Stimulated activated CD4-positive, alpha-beta T cell treated with anti-CD3 and anti-CD28 coated beads, Interleukin-2, amount 100 ng/mL, for 24 hours (primary cell): ENCODE measurements around the gene SCG5.

ENCODE experiments used
- DNase-seq, 2 donors: peaks; one replicate each; pipeline ENCODE4 v3.0.0-alpha.2; 2020

SCG5 gene

DNA sequence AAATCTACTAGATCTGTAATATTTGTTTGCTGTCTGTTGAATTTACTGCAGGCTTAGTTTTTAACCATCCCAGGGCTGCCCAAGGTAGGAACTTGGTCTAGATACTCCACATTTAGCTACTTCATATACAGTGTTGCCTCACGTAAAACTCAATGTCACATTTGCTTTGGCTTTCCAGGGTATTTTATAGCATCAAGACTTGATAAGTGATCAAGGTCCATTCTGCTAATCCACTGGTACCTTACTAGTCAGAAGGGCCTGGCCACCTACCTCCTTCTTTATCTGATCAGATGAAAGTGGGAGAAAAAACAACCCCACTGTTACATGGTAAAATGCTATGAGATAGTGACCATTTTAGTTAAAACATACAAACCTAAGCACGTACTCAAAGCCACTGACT is 50.8 kb downstream of the SCG5 start:
- no peak for DNase-seq

GRCh38 chr15:32694222-32694983 is 52.9 kb downstream of the SCG5 start:
- no peak for DNase-seq

DNA sequence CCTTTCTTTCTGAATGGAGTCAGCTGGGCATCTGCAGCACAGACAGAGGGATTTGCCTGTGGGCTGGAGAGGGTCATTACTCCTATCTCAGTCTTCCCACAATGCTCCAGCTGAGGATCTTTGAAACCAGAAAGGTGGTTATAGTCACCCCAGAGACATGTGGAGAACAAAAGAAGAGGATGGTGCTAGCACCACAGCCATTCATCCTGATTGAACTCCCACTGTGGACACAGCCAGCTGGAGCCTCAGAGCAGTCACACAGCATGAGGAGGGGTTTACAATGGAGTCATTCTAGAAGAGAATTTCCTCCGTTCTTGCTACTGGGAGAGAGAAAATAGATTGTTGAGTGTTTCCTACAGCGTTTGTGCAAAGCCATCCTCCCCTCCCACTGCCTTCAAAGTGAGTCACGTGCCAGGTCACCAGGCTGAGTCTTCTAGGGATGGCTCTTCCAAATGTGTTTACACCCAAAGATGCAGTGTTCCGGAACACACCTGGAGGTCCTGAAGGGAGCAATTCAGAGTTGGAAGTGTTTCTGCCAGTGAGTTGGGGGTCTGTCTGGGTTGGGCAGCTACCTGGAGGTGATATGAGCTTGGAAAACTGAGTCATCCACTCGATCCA is 57.4 kb downstream of the SCG5 start:
- no peak for DNase-seq

DNA sequence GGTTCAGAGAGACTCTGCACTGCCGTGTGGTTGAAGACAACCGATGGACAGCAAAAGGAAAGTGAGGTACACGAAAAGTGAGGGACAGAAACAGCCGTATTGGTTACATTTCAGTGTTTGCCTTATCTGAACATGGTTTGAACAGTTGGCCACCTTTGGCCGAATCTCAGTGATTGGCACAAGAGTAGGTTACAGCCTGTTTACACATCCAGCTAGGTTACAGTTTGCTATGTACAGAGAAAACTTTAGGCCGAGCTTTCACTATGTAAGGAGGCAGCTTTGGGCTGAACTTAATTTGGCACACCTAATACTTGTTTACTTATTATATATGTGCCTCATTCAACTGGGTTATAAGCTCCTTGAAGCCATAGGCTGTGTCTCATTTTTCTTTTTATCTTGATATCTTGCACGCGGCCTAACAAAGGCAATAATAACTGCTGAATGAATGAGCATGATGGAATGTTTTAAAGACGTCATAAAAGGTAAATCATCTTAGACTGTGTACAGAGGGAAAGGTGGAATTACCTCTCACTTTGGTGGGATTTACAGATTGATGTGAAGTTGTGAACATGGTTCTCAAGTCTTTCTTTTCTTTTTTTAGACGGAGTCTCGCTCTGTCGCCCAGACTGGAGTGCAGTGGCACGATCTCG is 59.1 kb downstream of the SCG5 start:
- no peak for DNase-seq

DNA sequence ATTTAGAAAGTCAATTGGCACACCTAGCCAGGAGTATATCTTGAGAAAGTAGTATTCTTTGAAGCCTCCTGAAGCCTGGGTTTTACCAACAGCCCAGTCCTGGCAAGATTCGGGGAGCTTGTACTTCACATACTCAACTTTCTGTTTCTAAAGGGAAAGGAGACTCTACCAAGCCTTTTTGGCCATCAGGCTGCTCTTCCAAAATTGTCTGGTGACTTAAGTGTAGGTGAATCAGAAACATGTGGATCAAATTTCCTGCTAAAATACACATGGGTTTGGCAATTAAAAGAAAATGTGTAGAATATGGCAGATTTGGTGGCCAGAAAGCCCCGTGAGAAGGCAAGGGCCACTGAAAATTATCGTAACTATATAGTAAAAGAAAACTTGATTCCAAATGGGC is 60.4 kb downstream of the SCG5 start:
- no peak for DNase-seq

- no peak for DNase-seq
These were observed 63.0 kb downstream of the SCG5 start for GRCh38 chr15:32704395-32704981.

DNA sequence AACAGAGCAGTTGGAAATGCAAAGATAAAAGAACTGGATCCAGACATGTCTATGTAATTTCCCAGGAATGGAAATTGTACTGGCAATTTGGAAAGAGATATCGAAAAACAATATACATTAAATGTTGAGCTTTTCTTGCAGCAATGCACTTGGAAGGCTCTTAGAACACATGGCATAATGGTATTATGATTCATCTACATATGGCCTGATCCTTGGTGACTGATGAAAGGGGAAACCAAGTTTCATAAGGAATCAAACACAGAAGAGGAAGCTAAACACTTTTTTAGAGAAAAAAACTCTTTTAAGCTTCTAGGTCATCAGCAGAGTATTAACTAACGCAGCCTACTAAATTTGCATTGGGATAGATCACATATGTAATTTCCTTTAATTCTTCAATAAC is 63.9 kb downstream of the SCG5 start:
- DNase-seq, result no peak

DNA sequence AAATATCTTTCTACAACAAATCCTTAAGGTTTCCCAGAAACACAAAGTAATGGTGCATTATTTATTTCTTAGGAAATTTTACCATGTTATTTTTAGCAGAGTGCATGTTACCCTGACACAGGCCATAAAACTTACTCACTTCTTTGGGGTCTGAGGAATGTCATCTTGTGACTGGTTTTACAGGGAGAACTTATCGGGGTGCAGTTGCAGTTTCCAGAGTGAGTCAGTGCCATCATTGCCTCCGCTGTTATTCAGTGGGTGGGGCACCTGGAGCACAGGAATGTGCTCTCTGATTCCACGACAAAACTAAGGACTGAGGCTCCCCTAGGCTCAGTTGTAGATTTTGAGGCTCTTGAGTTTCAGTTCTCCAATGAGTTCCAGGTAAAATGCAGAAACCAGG is 65.2 kb downstream of the SCG5 start:
- no peak for DNase-seq

DNA sequence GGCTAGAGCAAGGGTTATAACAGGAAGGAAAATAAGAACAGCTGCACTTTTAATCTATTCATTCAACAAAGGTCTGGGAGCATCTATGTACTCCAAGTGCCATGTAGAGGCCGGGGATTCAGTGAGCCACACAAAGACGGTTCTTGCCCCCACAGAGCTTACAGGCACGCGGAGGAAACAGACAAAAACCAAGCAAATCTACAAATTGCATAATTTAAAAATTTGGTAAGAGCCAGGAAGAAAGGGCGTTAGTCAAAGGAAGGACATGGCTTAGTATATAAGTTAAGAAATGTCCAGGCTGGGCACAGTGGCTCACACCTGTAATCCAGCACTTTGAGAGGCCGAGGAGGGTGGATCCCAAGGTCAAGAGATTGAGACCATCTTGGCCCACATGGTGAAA is 65.9 kb downstream of the SCG5 start:
- DNase-seq, result no peak

DNA sequence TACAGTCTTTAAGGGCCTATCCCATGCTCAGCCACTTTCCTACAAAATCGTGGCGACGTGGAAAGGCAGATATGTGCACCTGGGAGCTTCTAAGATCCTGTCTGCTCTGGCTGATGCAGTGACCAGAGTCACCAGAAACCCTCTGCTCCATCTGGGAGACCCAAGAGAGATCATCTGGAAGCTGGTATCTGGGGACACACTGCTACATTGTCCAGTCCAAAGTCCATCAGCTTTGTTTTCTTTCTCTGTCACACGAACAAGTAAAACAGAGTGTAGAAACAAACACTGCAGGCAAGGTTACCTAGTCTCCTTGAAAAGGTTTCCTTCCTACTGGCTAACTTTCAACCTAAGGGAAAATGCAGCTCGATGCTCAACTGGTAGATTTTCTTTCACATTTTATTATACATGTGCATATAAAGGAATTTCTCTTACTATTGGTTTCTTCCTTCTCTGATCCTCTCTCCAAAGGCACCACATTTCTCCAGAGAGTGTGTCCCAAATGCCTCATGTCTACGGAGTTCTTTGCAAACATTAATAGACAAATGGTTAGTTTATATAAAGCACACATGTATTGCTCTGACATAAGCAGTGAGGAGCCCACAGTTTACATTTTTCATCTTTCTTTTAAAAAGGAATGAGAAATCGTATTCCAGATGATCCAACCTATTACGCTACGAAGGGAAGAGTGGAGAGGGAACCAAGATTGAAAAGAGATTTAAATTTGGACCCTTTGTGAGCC is 68.0 kb downstream of the SCG5 start:
- no peak for DNase-seq

DNA sequence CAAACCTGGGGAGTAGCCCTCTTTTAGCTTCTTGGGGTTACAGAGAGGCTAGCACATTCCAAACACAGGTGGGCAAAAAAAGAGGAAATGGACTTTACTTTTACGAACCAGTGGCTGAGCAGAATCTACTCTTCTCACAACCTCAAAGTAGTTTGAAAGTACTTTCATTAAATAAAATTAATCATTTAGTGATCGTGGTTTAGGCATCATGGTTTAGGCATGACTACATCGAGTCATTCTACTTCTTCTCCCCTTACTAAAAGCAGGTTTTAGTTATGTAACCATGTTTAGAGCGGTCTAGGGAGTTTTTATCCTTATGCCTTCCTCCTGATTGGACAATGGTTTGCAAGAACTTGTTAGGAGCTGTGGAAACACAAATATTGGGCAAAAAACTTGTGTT is 73.8 kb downstream of the SCG5 start:
- DNase-seq, result no peak

GRCh38 chr15:32716216-32716914 is 74.9 kb downstream of the SCG5 start:
- DNase-seq, result no peak

DNA sequence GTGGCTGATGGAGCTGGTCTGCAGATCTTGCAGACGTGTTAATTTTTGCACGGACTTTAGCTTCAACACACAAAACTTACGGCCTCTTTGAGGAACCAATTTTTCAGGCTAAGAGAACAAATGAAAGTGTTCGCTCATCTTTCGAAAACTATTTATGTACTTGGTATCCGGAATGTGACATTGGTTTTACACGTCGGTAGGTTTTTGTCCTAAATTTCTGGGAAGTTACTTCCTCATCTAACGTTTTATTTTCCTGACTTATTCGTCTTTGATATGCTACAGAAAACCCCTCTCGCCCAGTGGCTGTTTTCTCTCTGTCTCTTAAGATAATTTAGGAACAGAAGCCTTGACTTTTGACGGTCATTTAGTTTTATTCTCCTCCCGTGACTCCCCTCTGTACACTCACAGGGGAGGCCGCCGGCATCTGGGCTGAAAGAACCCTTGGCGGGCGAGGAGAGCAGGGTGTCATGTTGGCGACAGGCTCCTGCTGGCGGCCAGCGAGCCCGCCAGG is 75.5 kb downstream of the SCG5 start:
- no peak for DNase-seq

GRCh38 chr15:32717426-32718226 is 76.1 kb downstream of the SCG5 start, which contains the start of gene GREM1:
Gene GREM1 (plus strand): TSS chr15:32718004. CDS start chr15:32730691, 12,687 bp downstream.
- DNase-seq, result no peak

GRCh38 chr15:32718227-32718820 is 76.8 kb downstream of the SCG5 start:
- no peak for DNase-seq

- no peak for DNase-seq
These were observed 77.6 kb downstream of the SCG5 start for GRCh38 chr15:32718821-32719716.

DNA sequence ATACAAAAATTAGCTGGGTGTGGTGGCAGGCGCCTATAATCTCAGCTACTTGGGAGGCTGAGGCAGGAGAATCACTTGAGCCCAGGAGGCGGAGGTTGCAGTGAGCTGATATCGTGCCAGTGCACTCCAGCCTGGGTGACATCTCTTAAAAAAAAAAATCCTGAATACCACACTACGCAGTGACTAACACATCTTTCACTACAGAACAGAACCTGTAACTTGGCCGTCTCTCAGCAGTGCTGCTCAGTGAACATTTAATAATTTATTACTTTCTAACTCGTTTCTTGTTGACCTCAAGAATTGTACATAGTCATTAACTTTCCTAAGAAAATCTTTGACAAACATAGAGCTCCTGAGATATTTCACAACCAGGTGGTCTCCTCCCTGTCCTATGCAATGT is 80.1 kb downstream of the SCG5 start:
- no peak for DNase-seq

DNA sequence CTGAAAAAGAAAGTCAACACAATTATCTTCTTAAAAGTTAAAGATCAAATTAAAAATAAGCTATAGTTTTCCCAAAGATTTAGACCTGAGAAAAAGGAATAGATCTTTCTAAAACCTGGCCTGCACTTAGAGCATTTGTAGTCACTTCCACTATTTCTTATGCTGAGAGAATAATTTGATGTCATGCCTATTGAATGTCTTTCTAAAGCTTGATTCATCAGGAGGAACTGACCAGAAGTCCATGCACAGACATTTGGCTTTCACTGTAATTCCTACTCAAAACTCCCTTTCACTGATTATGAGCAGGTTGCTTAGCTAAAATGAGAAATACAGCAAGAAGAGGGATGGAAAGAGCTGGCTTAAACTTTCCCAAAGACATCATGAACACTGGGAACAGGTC is 80.6 kb downstream of the SCG5 start:
- DNase-seq, result no peak

GRCh38 chr15:32723171-32723948 is 81.8 kb downstream of the SCG5 start:
- no peak for DNase-seq
